Astrocyte of the cerebellum (primary cell): ENCODE measurements around the gene GAL.
"Not testable (repeated sequence)": the region's sequence is repeated elsewhere in the genome, so short reads cannot be mapped to it uniquely, and the experiment has no call there.

Experiments used
- DNase-seq: peaks from one replicate; pipeline ENCODE4 v3.0.0-alpha.2; 2011; ENCODE audit warnings: low read depth
- H3K4me3 ChIP-seq: 2 replicates; pipeline ENCODE4 v1.5.1; 2011; ENCODE audit warnings: mild to moderate bottlenecking, low read depth, low read length, moderate library complexity
- in situ Hi-C: cut with HindIII; loops from 2 replicates; pipeline ENCODE4 v1.10.0; 2017; ENCODE audit warnings: low sequenced_read_pairs
- TF ChIP-seq, protein P1 (sequence below): IDR thresholded peaks from 2 replicates; pipeline ENCODE4 v1.5.1; 2012; ENCODE audit warnings: low read length, low read depth, moderate library complexity, mild to moderate bottlenecking; ENCODE audit errors: missing control alignments

GAL gene, protein sequence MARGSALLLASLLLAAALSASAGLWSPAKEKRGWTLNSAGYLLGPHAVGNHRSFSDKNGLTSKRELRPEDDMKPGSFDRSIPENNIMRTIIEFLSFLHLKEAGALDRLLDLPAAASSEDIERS

DNA sequence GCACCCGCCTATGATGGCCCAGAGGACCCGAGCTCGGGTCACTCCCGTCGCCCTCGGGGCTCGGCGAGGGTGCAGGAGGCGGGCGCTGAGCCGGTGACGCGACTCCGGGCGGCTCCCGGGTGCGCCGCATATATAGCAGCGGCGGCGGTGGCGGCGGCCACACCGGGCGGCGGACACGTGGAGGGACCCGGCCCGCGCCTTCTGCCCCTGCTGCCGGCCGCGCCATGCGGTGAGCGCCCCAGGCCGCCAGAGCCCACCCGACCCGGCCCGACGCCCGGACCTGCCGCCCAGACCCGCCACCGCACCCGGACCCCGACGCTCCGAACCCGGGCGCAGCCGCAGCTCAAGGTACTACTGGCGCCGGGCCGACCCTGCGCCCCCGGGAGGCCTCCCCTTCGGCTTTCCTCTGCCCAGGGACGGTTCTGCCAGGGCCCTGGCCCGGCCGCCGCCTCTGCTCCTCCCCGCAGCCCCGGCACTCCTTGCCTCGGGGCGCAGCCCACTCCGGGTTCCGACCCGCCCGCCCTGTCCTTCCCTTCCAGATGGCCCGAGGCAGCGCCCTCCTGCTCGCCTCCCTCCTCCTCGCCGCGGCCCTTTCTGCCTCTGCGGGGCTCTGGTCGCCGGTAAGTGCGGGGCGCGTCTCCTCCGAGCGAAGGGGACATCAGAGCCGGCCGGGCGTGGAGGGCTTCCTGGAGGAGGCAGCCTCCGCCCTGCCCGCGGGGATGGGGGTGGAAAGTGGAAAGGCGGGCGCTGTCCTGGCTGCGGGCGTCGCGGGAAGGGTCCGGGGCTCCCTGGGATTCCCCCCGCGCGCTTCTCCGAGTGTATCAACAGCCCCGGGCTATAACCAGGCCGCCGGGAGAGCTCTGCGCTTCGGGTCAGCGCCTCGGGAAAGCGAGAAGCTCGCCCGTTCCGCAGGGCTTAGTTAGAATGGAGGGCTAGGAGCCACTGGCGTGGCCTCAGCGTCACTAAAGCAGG is at the start of gene GAL:
Gene GAL, plus strand, starts transcription at position 160 of the 972 bp plus-strand sequence. Its CDS starts 380 bp downstream, at position 540.
- in situ Hi-C loops = loop anchor here (5.0 kb wide), 1 partner anchor 83 kb away; no protein-coding TSS in a partner anchor
- no peak for DNase-seq
- TF ChIP-seq, protein P1, sequence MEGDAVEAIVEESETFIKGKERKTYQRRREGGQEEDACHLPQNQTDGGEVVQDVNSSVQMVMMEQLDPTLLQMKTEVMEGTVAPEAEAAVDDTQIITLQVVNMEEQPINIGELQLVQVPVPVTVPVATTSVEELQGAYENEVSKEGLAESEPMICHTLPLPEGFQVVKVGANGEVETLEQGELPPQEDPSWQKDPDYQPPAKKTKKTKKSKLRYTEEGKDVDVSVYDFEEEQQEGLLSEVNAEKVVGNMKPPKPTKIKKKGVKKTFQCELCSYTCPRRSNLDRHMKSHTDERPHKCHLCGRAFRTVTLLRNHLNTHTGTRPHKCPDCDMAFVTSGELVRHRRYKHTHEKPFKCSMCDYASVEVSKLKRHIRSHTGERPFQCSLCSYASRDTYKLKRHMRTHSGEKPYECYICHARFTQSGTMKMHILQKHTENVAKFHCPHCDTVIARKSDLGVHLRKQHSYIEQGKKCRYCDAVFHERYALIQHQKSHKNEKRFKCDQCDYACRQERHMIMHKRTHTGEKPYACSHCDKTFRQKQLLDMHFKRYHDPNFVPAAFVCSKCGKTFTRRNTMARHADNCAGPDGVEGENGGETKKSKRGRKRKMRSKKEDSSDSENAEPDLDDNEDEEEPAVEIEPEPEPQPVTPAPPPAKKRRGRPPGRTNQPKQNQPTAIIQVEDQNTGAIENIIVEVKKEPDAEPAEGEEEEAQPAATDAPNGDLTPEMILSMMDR = no peak
- H3K4me3 ChIP-seq = no peak within 1 kb of the TSS

DNA sequence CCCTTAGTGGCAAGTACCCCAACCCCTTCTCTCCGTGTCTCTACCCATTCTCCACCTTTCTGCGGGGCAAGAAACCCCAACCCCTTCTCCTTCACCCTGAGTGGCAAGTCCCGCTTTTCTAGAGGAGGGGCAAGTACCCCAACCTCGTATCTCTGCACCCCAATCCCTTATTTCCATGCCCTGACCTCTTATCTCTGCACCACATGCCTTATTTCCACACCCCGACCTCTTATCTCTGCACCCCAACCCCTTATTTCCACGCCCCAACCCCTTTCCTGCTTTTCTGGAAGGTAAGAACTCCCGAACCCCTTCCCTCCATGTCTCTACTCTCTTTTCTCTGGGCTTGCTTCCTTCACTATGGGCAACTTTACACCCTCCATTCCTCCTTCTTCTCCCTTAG is 49.7 kb upstream of the GAL start:
- not testable (repeated sequence) for H3K4me3 ChIP-seq, DNase-seq
- in situ Hi-C loops = loop anchor here (25.0 kb wide), 2 partner anchors 278 to 453 kb away; partner anchors contain the start of genes IGHMBP2 and MRPL21

DNA sequence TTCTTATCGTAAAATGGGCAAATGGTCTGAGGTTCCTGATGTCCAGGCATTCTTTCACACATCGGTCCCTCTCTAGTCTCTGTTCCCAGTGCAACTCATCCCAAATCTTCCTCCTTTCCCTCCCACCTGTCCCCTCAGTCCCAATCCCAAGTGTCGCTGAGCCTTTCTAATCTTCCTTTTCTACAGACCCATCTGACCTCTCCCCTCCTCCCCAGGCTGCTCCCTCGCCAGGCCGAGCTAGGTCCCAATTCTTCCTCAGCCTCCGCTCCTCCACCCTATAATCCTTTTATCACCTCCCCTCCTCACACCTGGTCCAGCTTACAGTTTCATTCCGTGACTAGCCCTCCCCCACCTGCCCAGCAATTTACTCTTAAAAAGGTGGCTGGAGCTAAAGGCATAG is 49.2 kb upstream of the GAL start:
- in situ Hi-C loops = loop anchor here (25.0 kb wide), 2 partner anchors 277 to 452 kb away; partner anchors contain the start of genes IGHMBP2 and MRPL21
- not testable (repeated sequence) for H3K4me3 ChIP-seq, DNase-seq

DNA sequence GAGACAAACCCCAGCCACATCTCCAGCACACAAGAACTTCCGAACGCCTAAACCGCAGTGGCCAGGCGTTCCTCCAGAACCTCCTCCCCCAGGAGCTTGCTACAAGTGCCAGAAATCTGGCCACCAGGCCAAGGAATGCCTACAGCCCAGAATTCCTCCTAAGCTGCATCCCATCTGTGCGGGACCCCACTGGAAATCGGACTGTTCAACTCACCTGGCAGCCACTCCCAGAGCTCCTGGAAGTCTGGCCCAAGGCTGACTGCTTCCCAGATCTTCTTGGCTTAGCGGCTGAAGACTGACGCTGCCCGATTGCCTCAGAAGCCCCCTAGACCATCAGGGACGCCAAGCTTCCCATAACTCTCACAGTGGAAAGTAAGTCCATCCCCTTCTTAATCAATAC is 48.5 kb upstream of the GAL start:
- not testable (repeated sequence) for H3K4me3 ChIP-seq, DNase-seq
- in situ Hi-C loops = loop anchor here (25.0 kb wide), 2 partner anchors 276 to 451 kb away; partner anchors contain the start of genes IGHMBP2 and MRPL21

DNA sequence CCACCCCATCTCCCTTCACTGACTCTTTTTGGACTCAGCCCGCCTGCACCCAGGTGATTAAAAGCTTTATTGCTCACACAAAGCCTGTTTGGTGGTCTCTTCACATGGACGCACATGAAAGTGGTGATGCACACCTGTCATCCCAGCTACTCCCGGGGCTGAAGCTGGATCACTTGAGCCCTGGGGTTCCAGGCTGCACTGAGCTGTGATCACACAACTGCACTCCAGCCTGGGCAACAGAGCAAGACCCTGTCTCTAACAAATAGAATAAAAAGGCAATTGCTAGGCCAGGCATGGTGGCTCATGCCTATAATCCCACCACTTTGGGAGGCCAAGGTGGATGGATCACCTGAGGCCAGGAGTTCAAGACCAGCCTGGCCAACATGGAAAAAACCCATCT is 45.0 kb upstream of the GAL start:
- not testable (repeated sequence) for DNase-seq
- in situ Hi-C loops = loop anchor here (25.0 kb wide), 2 partner anchors 273 to 448 kb away; partner anchors contain the start of genes IGHMBP2 and MRPL21

DNA sequence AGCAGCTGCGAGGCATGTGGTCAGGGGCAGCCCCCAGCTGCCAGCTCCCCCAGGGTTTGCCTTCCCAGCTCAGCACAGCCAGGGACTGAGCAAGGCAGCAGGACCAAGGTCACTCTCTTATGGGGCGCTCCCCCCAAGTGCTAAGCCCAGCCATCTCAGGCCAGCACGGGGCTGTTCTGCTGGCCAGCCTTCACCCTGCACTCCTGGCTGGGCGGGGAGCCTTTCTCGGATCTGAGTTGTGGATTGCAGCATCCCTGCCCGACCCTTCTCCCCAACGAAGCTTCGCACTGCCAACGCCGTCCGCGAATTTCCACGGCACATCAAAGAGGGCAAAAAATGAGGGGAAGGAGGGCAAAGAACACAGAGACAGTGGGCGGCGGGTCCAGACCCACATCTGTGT is 42.5 kb upstream of the GAL start:
- no peak for DNase-seq
- H3K4me3 ChIP-seq = no peak overlapping the region
- in situ Hi-C loops = loop anchor here (25.0 kb wide), 2 partner anchors 270 to 445 kb away; partner anchors contain the start of genes IGHMBP2 and MRPL21
- TF ChIP-seq, protein P1 = no peak

More for the DNA sequence above, 45.0 kb upstream of the GAL start:
- H3K4me3 ChIP-seq = not testable (repeated sequence)

DNA sequence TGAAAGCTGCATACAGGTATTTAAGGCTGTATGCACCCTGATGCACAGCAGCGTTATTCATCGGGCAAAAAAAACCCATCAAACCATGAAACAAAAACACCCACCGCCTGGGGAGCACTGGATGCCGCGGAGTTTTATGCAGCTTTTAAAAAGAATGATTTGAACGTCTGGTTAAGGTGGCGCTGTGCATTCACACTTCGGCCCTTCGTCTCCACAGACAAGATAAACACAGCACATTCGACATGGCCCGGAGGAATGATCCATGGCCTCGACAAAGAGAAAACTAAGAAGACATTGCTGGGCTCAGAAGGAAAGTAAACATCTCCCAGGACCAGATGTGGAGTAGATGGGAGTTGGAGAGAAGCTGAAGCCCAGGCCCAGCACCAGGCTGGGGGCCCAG is 40.8 kb upstream of the GAL start:
- TF ChIP-seq, protein P1 = no peak
- in situ Hi-C loops = loop anchor here (25.0 kb wide), 2 partner anchors 269 to 444 kb away; partner anchors contain the start of genes IGHMBP2 and MRPL21
- no peak for DNase-seq
- H3K4me3 ChIP-seq = no peak overlapping the region

DNA sequence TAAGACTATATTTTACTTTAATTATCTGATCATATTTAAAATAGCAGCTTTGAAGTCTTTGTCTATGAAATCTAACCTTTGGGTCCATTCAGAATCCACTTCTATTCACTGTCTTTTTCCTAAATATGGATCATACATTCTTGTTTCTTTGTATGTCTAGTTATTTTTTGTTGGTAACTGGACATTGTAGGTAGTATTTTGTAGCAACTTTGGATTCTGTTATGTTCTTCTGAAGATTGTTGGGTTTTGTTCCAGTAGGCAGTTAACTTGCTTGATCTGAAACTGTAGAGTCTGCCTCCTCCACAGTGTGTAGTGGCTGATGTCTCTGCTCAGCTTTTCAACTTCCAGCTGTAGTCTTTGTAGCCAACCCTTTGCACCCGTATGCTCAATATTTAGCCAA is 37.5 kb upstream of the GAL start:
- in situ Hi-C loops = loop anchor here (5.0 to 25.0 kb wide), 3 partner anchors 55 to 440 kb away; partner anchors contain the start of genes IGHMBP2 and MRPL21
- no peak for DNase-seq
- TF ChIP-seq, protein P1 = no peak
- H3K4me3 ChIP-seq = no peak overlapping the region
